Camera-type eye (tissue), 1 donor: ENCODE results near the gene DARS2. TPM values are rescaled to one million over a fixed set of nuclear protein-coding genes. Genes with fewer than 3 reads are reported as not detected.

ENCODE experiments used
- total RNA-seq: library from RNA; depleted of rRNA; stranded (reverse); fragments of >200 nt; gene quantifications from one replicate; pipeline ENCODE4 v1.2.3, GENCODE V29; 2014

DARS2 gene, protein sequence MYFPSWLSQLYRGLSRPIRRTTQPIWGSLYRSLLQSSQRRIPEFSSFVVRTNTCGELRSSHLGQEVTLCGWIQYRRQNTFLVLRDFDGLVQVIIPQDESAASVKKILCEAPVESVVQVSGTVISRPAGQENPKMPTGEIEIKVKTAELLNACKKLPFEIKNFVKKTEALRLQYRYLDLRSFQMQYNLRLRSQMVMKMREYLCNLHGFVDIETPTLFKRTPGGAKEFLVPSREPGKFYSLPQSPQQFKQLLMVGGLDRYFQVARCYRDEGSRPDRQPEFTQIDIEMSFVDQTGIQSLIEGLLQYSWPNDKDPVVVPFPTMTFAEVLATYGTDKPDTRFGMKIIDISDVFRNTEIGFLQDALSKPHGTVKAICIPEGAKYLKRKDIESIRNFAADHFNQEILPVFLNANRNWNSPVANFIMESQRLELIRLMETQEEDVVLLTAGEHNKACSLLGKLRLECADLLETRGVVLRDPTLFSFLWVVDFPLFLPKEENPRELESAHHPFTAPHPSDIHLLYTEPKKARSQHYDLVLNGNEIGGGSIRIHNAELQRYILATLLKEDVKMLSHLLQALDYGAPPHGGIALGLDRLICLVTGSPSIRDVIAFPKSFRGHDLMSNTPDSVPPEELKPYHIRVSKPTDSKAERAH
- 17.9 TPM for total RNA-seq

DNA sequence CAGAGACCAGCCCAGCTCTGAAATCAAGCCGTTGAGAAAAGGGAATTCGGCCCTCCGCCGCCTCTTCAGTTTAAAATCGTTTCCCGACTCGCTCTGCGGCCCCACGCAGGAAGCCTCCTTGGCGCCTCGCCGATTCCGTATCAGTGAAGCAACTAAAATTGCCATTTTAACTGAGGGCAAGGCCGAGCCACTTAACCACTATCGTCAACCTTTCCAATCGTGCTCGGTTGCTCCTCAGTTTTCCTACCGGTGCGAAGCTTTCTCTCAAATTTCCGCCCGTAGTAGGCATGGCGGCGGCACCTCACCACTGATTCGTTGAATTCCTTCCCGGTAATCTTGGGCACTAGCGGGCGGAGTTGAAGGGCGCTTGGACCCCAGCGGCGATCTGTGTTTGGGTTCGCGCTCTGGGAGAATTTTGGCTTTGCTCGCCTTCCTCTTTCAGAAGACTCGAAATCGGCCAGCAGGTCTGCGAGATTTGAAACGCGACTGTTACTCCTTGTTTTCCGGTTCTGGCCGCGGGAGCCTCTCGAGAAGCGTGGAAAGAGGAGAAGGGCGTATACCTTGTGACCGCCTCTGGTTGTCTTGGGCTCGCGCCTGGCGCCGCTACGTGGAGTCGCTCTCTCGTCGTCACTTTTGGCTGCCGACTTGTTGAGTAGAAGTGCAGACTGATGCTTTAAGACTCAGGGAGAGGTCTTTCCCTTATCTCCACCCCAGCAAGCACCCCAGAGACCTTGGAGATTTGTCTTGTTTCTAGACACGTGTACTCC is at the start of gene DARS2, which contains the start of gene CENPL:
Gene DARS2 (plus strand): TSS at position 359 of the 767 bp plus-strand sequence. CDS start 557 bp downstream, outside the sequence.
Gene CENPL (minus strand): TSS at position 569 of the 767 bp plus-strand sequence. CDS start 13,584 bp downstream, outside the sequence.

DNA sequence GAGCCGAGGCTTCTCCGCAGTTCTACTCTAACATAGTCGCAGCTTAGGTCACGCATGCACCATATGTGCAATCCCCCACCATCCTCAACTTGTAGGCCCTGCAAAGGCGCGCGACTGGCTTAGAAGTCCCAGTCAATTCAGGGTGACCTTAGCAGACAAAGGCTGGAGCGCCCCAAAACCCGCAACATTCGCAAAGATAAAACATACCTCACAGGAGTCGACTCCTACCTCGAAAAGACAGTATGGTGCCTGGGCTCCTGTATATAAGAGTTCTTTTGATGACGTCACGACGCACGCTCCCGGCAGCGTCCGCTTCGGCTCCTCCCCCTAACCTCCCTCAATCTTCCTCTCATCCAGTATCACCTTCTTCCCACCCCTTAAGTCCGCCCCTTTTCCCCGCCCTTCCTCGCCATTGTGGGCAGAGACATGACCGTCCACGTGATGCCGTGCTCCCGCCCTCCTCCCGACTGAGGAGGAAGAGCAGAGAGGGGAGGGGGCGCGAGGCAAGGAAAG is 43.3 kb downstream of the DARS2 start, which contains the start of gene GAS5:
Gene GAS5 (minus strand): TSS at position 237 of the 513 bp plus-strand sequence.

DNA sequence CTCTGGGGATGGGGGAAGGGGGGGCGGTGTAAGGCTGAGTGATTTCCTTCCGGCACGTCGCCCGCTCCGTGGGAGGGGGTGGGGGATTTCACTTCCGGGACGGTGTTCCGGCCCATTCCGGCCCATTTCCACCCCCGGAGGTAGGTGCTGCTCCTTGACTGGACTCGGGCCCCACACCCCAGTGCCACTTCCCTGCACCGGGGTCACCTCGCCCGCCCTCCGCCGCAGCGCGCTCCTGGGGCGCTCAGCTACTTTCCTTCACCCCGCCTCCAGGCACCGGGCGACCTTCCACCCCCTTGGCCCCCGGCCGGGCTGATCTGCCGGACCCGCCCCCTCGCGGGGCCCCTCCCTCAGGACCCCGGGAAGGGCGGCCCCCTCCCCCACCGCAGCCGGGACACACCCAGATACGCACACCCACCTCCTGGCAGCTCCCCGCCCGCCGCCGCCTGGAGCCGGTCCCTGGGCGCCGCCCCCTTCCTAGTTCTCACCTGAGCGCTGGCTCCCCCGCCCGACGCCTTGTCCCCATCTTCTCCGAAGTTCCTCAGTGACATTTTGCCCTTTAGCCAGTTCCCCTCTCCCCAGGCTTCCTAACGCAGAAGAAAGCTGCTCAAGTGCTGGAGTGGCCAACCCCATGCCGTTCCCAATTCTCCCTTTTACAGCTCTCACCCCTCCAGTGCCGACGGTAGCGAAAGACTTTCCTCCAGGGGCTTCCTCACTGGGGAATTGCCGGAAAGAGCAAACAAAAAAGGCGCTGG is 44.0 kb downstream of the DARS2 start, which contains the start of gene ZBTB37:
Gene ZBTB37 (plus strand): TSS at position 115 of the 755 bp plus-strand sequence. CDS start 1,846 bp downstream, outside the sequence.

Other genes with a start within 250 kb of the DARS2 start
- not detected for gene SLC9C2, start 221.6 kb upstream of the DARS2 start, total RNA-seq
- gene TEX50, start 189.3 kb upstream of the DARS2 start, total RNA-seq = not detected
- 4.9 TPM for gene ANKRD45, start 154.8 kb upstream of the DARS2 start, total RNA-seq
- 62.1 TPM for gene KLHL20, start 109.7 kb upstream of the DARS2 start, total RNA-seq
- 11.7 TPM for gene CENPL, start 210 bp downstream of the DARS2 start, total RNA-seq
- 292 TPM for gene GAS5, start 43.3 kb downstream of the DARS2 start, total RNA-seq
- gene ZBTB37, start 43.7 kb downstream of the DARS2 start, total RNA-seq = 42.5 TPM
- not detected for gene SERPINC1, start 92.7 kb downstream of the DARS2 start, total RNA-seq
- 40.2 TPM for gene RC3H1, start 197.7 kb downstream of the DARS2 start, total RNA-seq